Activated naive CD8-positive, alpha-beta T cell treated with anti-CD3 and anti-CD28 coated beads, Interleukin-2, amount 50 U/mL, for 24 hours (primary cell): ENCODE measurements around the gene BRF1.
"Not testable (repeated sequence)": the region's sequence is repeated elsewhere in the genome, so short reads cannot be mapped to it uniquely, and the experiment has no call there.

Experiments used
- ATAC-seq: fragments of 150-1000 bp; cut with Tn5 transposase; one replicate; pipeline ENCODE4 v1.10.0; 2021
- DNase-seq: peaks from one replicate; pipeline ENCODE4 v3.0.0; 2021
- H3K27ac Mint-ChIP-seq: one replicate; pipeline ENCODE4 v1.8.0; 2021; ENCODE audit warnings: mild to moderate bottlenecking, mixed read lengths
- H3K27me3 Mint-ChIP-seq: one replicate; pipeline ENCODE4 v1.8.0; 2021; ENCODE audit warnings: mixed read lengths
- H3K36me3 Mint-ChIP-seq: one replicate; pipeline ENCODE4 v1.8.0; 2021; ENCODE audit warnings: low read depth, mixed read lengths
- H3K4me1 Mint-ChIP-seq: one replicate; pipeline ENCODE4 v1.8.0; 2021; ENCODE audit warnings: mixed read lengths
- H3K4me3 Mint-ChIP-seq: one replicate; pipeline ENCODE4 v1.8.0; 2021; ENCODE audit warnings: mild to moderate bottlenecking, moderate library complexity, mixed read lengths
- H3K9me3 Mint-ChIP-seq: one replicate; pipeline ENCODE4 v1.8.0; 2021; ENCODE audit warnings: mixed read lengths

The BRF1 gene

GRCh38 chr14:105314287-105315200 lies 13.7 kb upstream of the BRF1 start, which contains the start of gene PACS2:
Gene PACS2, plus strand, starts transcription at chr14:105314748. Its CDS starts 171 bp downstream, at chr14:105314919.
- H3K36me3 Mint-ChIP-seq, result no peaks in the 10 kb centered on the region
- DNase-seq, result peak; percentile 77
- no peaks in the 10 kb centered on the region for H3K27me3 Mint-ChIP-seq
- H3K4me1 Mint-ChIP-seq, result peaks cover 37% of the 10 kb centered on the region
- peak within 1 kb of the TSS; percentile 67 for H3K27ac Mint-ChIP-seq
- H3K9me3 Mint-ChIP-seq, result no peaks in the 10 kb centered on the region
- peak; percentile 65 for ATAC-seq
- H3K4me3 Mint-ChIP-seq, result peak within 1 kb of the TSS; percentile 80

GRCh38 chr14:105313381-105314286 lies 12.8 kb upstream of the BRF1 start:
- peak; percentile 13 for ATAC-seq

GRCh38 chr14:105312973-105313372 lies 12.2 kb upstream of the BRF1 start:
- Mint-ChIP-seq H3K4me3 (peak overlapping the region; percentile 71), H3K4me1 (peaks cover 32% of the 10 kb centered on the region), H3K27ac (peak overlapping the region; percentile 67)

More at GRCh38 chr14:105313381-105314286, 12.8 kb upstream of the BRF1 start:
- H3K36me3 Mint-ChIP-seq, result no peaks in the 10 kb centered on the region
- H3K27me3 Mint-ChIP-seq, result no peaks in the 10 kb centered on the region
- peak overlapping the region; percentile 67 for H3K27ac Mint-ChIP-seq
- peak overlapping the region; percentile 71 for H3K4me3 Mint-ChIP-seq
- no peak for DNase-seq
- peaks cover 33% of the 10 kb centered on the region for H3K4me1 Mint-ChIP-seq
- no peaks in the 10 kb centered on the region for H3K9me3 Mint-ChIP-seq

DNA sequence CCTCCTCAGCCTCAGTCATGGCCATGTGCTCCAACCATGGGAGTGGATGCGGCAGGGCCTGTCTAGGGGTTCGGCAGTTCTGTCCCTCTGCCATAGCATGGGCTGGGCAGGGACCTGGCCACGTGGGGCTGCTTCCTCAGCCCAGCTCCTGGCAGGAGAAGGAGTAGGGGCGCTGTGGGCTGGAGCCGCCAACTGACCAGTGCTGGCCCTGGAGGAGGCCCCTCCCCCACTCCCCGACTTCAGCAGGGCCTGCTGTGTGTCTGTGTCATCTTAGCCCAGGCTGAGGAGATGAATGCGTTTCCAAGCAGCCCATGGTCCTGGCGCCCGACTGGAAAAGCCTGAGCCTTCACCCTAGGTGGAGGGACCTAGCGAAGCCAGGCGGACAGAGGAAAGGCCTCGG lies 11.0 kb upstream of the BRF1 start:
- H3K27ac Mint-ChIP-seq, result no peak overlapping the region
- no peak for ATAC-seq
- no peak for DNase-seq
- H3K27me3 Mint-ChIP-seq, result no peaks in the 10 kb centered on the region
- peaks cover 30% of the 10 kb centered on the region for H3K4me1 Mint-ChIP-seq
- no peaks in the 10 kb centered on the region for H3K36me3 Mint-ChIP-seq
- H3K4me3 Mint-ChIP-seq, result no peak overlapping the region
- no peaks in the 10 kb centered on the region for H3K9me3 Mint-ChIP-seq

More at GRCh38 chr14:105312973-105313372, 12.2 kb upstream of the BRF1 start:
- H3K36me3 Mint-ChIP-seq, result no peaks in the 10 kb centered on the region
- no peak for DNase-seq
- no peaks in the 10 kb centered on the region for H3K27me3 Mint-ChIP-seq
- ATAC-seq, result no peak
- H3K9me3 Mint-ChIP-seq, result no peaks in the 10 kb centered on the region

GRCh38 chr14:105309371-105309770 lies 8.6 kb upstream of the BRF1 start:
- Mint-ChIP-seq H3K27me3 (no peaks in the 10 kb centered on the region), H3K36me3 (no peaks in the 10 kb centered on the region), H3K4me1 (peaks cover 32% of the 10 kb centered on the region), H3K4me3 (no peak overlapping the region), H3K9me3 (no peaks in the 10 kb centered on the region), H3K27ac (no peak overlapping the region)
- no peak for DNase-seq
- ATAC-seq, result no peak

DNA sequence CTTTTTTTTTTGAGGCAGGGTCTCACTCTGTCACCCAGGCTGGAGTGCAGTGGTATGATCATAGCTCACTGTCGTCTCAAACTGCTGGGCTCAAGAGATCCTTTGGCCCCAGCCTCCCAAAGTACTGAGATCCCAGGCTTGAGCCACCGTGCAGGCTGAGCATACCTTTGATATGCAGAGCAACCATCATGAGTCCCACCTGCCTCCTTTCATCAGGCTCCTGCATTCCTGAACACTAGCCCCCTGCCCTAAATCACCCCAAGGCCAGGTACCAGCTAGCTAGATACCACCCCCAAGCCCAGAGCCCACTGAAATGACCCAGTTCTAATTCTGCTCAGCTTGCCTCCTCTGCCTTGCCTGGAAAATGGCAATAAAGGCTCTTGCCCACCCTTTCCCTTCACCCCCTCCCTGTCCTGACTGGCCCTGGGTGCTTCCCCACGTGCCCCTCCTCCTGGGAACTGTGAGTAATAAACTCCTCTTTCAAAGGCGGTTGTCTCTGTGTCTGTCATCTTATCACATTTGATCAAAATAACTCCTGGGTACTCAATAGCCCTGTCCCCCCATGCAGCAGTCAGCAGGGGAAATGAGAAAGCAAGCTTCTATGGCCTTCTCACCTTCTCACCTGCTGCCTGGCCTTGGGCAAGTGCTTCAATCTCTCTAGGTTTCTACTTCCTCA lies 6.4 kb upstream of the BRF1 start:
- Mint-ChIP-seq H3K4me1 (peaks cover 29% of the 10 kb centered on the region), H3K9me3 (no peaks in the 10 kb centered on the region), H3K36me3 (no peaks in the 10 kb centered on the region), H3K27ac (no peak overlapping the region), H3K4me3 (no peak overlapping the region), H3K27me3 (no peaks in the 10 kb centered on the region)
- DNase-seq, result no peak
- peak; percentile 87 for ATAC-seq

GRCh38 chr14:105305791-105306190 lies 5.0 kb upstream of the BRF1 start:
- DNase-seq (no peak), ATAC-seq (no peak)
- H3K27ac Mint-ChIP-seq, result no peak overlapping the region
- no peaks in the 10 kb centered on the region for H3K9me3 Mint-ChIP-seq
- H3K4me1 Mint-ChIP-seq, result peaks cover 31% of the 10 kb centered on the region
- no peaks in the 10 kb centered on the region for H3K36me3 Mint-ChIP-seq
- no peaks in the 10 kb centered on the region for H3K27me3 Mint-ChIP-seq
- no peak overlapping the region for H3K4me3 Mint-ChIP-seq

- DNase-seq (no peak), ATAC-seq (no peak)
- peak overlapping the region; percentile 56 for H3K27ac Mint-ChIP-seq
- H3K9me3 Mint-ChIP-seq, result no peaks in the 10 kb centered on the region
- peaks cover 31% of the 10 kb centered on the region for H3K4me1 Mint-ChIP-seq
- H3K4me3 Mint-ChIP-seq, result no peak overlapping the region
- no peaks in the 10 kb centered on the region for H3K27me3 Mint-ChIP-seq
- H3K36me3 Mint-ChIP-seq, result no peaks in the 10 kb centered on the region
These were observed 4.5 kb upstream of the BRF1 start for GRCh38 chr14:105305345-105305744.

- no peaks in the 10 kb centered on the region for H3K9me3 Mint-ChIP-seq
These were observed 3.8 kb upstream of the BRF1 start for GRCh38 chr14:105304565-105304964.

DNA sequence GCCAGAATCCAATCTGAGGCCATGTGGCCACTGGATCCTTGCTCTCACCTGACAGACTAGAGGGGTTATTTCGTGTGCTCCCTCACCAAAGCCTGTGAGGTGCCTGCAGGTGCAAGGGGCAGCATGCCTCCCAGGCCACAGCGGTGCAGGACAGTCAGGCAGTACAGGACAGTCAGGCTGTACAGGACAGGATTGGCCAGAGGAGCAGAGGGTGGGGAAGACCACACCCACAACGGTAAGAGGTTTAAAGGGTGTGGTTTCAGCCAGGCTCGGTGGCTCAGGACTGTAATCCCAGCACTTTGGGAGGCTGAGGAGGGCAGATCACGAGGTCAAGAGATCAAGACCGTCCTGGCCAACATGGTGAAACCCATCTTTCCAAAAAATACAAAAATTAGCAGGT lies 3.1 kb upstream of the BRF1 start:
- ATAC-seq (no peak), DNase-seq (no peak)
- peaks cover 40% of the 10 kb centered on the region for H3K4me1 Mint-ChIP-seq
- H3K4me3 Mint-ChIP-seq, result no peak overlapping the region
- no peaks in the 10 kb centered on the region for H3K9me3 Mint-ChIP-seq
- no peaks in the 10 kb centered on the region for H3K36me3 Mint-ChIP-seq
- no peak overlapping the region for H3K27ac Mint-ChIP-seq
- no peaks in the 10 kb centered on the region for H3K27me3 Mint-ChIP-seq

More at GRCh38 chr14:105304565-105304964, 3.8 kb upstream of the BRF1 start:
- Mint-ChIP-seq H3K27me3 (no peaks in the 10 kb centered on the region), H3K4me3 (no peak overlapping the region), H3K27ac (peak overlapping the region; percentile 56), H3K36me3 (no peaks in the 10 kb centered on the region), H3K4me1 (peaks cover 34% of the 10 kb centered on the region)
- no peak for ATAC-seq
- DNase-seq, result no peak

GRCh38 chr14:105301915-105302249 lies 1.1 kb upstream of the BRF1 start:
- H3K27me3 Mint-ChIP-seq, DNase-seq, ATAC-seq, H3K36me3 Mint-ChIP-seq, H3K27ac Mint-ChIP-seq, H3K9me3 Mint-ChIP-seq: not testable (repeated sequence)
- peak overlapping the region; percentile 83 for H3K4me3 Mint-ChIP-seq
- H3K4me1 Mint-ChIP-seq, result peaks cover 34% of the 10 kb centered on the region

DNA sequence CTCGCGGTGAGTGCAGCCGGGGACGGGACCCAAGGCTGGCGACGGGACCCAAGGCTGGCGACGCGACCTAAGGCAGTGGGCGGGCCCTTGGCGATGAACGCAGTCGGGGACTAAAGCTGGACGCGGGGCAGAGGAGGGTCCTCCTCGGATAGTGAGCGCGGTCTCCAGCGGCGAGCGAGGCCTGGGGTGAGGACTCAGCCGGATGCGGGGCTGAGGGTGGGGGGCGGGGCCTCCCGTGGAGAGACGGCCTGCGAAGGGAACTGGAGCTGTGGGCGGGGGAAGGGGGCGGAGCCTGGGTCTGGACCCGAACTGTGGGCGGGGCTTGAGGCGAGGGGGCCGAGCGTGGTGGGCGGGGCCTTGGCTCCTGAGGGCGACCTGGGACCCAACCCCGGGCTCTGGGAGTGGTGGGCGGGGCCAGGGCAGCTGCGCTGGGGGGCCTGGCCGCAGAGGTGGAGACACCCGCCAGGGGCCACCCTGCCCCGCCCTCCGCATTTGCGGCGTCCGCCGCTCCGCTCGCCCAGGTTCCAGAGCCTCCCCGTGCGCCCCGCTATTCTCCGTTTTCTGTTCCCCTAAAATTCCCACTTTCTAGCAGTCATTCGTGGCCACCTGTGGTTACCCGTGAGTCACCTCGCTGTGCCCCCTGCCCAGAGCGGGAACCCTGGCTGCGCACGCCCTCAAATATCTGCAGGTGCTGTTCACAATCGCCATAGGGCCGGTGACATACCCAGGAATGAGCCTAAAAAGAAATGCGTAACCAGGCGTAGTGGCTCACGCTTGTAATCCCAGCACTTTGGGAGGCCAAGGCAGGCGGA lies 508 bp upstream of the BRF1 start:
- ATAC-seq (peak; percentile 81), DNase-seq (peak; percentile 100)
- peak overlapping the region; percentile 86 for H3K27ac Mint-ChIP-seq
- no peaks in the 10 kb centered on the region for H3K27me3 Mint-ChIP-seq
- no peaks in the 10 kb centered on the region for H3K9me3 Mint-ChIP-seq
- H3K4me1 Mint-ChIP-seq, result peaks cover 34% of the 10 kb centered on the region
- H3K36me3 Mint-ChIP-seq, result peaks cover 3% of the 10 kb centered on the region
- H3K4me3 Mint-ChIP-seq, result peak overlapping the region; percentile 83

DNA sequence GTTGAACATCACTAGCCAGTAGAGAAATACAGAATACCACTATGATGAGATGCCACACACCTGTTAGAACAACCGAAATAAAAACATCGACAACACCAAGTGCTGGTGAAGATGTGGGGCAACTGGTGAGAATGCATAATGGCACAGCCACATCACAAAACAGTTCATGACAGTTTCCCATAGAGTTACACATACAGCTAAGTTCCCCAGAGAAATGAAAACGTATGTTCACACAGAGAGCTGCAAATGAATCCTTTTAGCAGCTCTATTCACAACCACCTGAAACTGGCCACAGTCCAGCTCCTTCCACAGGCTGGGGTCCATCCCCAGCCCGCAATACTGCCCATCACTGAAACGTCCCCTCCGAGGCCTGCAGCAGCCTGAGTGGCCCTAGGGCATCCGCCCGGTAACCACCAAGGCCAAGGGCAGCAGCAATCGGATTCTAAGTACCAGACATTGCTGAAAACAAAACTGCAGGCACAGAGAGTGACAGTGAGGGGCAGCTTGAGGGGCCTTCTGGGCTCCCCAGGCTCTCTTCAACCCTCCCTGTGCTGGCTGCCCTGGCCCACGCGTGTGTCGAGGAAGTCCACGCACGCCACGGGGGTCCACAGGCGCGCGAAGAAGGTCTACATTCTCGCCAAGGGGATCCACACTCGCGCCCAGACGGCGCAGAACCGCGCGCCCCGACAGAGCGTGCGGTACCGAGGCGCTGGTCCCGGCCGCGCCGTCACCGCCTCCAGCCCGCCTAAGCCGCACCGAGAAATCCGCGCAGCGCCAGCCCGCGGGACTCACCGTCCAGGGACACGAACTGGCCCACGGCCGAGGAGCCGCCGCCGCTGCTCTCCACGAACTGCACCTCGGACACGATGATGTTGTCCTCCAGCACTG lies 903 bp downstream of the BRF1 start:
- no peak for ATAC-seq

More for the DNA sequence above, 903 bp downstream of the BRF1 start:
- no peak for DNase-seq
- peak overlapping the region; percentile 86 for H3K4me3 Mint-ChIP-seq
- peaks cover 3% of the 10 kb centered on the region for H3K36me3 Mint-ChIP-seq
- H3K4me1 Mint-ChIP-seq, result peaks cover 23% of the 10 kb centered on the region
- peak overlapping the region; percentile 50 for H3K27ac Mint-ChIP-seq
- no peaks in the 10 kb centered on the region for H3K27me3 Mint-ChIP-seq
- H3K9me3 Mint-ChIP-seq, result no peaks in the 10 kb centered on the region
